ENCODE results near the gene SUGP1. TPM values are rescaled to one million over a fixed set of nuclear protein-coding genes. Genes with fewer than 3 reads are reported as not detected.

Gene SUGP1
- total RNA-seq, 1 donor from 2014 or later, result 73.2 TPM

- Mint-ChIP-seq H3K4me1 (ENCODE audit: unreplicated experiment) (peaks cover 22% of the 10 kb centered on the region), H3K27ac (ENCODE audit: unreplicated experiment) (no peak overlapping the region), H3K9me3 (ENCODE audit: unreplicated experiment) (no peaks in the 10 kb centered on the region), H3K27me3 (ENCODE audit: unreplicated experiment) (peaks cover 7% of the 10 kb centered on the region), H3K4me3 (ENCODE audit: unreplicated experiment) (no peak overlapping the region), H3K36me3 (ENCODE audit: low read depth, unreplicated experiment) (peaks cover 26% of the 10 kb centered on the region)
- TF ChIP-seq, protein P1, sequence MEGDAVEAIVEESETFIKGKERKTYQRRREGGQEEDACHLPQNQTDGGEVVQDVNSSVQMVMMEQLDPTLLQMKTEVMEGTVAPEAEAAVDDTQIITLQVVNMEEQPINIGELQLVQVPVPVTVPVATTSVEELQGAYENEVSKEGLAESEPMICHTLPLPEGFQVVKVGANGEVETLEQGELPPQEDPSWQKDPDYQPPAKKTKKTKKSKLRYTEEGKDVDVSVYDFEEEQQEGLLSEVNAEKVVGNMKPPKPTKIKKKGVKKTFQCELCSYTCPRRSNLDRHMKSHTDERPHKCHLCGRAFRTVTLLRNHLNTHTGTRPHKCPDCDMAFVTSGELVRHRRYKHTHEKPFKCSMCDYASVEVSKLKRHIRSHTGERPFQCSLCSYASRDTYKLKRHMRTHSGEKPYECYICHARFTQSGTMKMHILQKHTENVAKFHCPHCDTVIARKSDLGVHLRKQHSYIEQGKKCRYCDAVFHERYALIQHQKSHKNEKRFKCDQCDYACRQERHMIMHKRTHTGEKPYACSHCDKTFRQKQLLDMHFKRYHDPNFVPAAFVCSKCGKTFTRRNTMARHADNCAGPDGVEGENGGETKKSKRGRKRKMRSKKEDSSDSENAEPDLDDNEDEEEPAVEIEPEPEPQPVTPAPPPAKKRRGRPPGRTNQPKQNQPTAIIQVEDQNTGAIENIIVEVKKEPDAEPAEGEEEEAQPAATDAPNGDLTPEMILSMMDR (IDR thresholded peaks at IDR 0.05; ENCODE audit: unreplicated experiment), result no peak
- DNase-seq (ENCODE audit: low spot score), result no peak
Observed at GRCh38 chr19:19304186-19304965, 15.9 kb downstream of the SUGP1 start.

DNA sequence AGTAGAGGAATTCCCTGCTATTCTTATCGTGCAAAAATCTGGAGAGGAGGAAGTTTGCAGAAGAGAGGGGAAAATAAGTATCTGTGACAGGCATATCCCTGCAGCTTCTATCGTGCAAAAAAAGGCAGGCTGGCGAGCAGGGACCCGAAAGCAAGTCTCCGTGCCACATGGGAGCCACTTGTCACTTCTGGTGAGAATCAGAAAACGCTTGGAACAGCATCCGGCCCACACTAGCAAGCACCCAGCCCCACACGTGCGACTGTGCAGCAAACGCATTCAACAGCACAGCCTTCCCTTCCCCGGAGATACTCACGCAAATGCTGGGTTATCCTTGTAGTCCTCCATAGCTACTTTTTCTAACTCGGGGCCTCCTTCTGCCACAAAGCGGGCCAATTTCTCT is 16.9 kb downstream of the SUGP1 start:
- Mint-ChIP-seq H3K4me3 (ENCODE audit: unreplicated experiment) (peak overlapping the region; percentile 37), H3K9me3 (ENCODE audit: unreplicated experiment) (no peaks in the 10 kb centered on the region), H3K27ac (ENCODE audit: unreplicated experiment) (peak overlapping the region; percentile 77), H3K4me1 (ENCODE audit: unreplicated experiment) (peaks cover 22% of the 10 kb centered on the region), H3K36me3 (ENCODE audit: low read depth, unreplicated experiment) (peaks cover 26% of the 10 kb centered on the region), H3K27me3 (ENCODE audit: unreplicated experiment) (peaks cover 7% of the 10 kb centered on the region)
- peak; percentile 24 for DNase-seq (ENCODE audit: low spot score)
- TF ChIP-seq, protein P1 (IDR thresholded peaks at IDR 0.05; ENCODE audit: unreplicated experiment), result no peak

DNA sequence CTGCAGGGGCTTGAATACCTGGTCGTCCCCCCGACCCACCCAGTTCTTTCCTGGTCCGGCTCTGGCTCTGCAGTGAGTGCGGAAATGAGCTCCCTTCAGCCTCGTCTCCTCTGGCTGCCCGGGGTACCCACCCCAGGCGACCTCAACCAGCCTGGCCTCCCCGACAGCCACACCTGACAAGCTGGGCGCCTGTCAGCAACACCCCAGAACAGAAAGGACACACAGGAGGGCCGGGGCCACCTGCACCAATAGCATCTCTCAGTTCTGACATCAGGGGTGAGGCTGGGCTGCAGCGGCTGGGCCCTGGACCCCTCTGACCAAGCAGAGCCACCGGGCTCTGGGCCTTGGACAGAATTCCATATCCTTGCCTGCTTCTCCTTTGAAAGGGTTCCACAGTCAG is 19.7 kb downstream of the SUGP1 start:
- Mint-ChIP-seq H3K27me3 (ENCODE audit: unreplicated experiment) (peaks cover 7% of the 10 kb centered on the region), H3K36me3 (ENCODE audit: low read depth, unreplicated experiment) (peaks cover 30% of the 10 kb centered on the region), H3K4me1 (ENCODE audit: unreplicated experiment) (peaks cover 18% of the 10 kb centered on the region), H3K4me3 (ENCODE audit: unreplicated experiment) (no peak overlapping the region), H3K9me3 (ENCODE audit: unreplicated experiment) (no peaks in the 10 kb centered on the region), H3K27ac (ENCODE audit: unreplicated experiment) (no peak overlapping the region)
- TF ChIP-seq, protein P1 (IDR thresholded peaks at IDR 0.05; ENCODE audit: unreplicated experiment), result no peak
- no peak for DNase-seq (ENCODE audit: low spot score)

DNA sequence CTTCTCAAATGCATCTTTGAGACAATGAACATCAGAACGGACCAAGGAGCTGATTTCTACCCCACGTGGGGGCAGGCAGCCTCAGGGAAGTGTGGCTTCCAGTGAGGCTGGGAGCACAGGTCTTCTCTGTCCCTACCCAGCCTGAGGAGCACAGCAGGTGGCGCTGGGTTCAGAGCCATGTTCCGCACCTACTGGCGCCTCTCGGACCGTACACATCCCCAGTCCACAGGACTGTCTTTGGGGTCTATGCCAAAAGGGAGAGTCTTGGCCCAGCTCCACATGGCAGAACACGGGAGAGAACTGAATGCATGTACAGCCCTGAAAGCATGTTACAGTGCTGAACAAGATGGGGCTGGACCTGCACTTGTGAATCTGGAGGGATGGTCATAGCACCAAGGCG is 22.6 kb downstream of the SUGP1 start:
- no peak overlapping the region for H3K27ac Mint-ChIP-seq (ENCODE audit: unreplicated experiment)

More for the DNA sequence above, 22.6 kb downstream of the SUGP1 start:
- peaks cover 3% of the 10 kb centered on the region for H3K4me1 Mint-ChIP-seq (ENCODE audit: unreplicated experiment)
- peaks cover 1% of the 10 kb centered on the region for H3K27me3 Mint-ChIP-seq (ENCODE audit: unreplicated experiment)
- DNase-seq (ENCODE audit: low spot score), result no peak
- H3K4me3 Mint-ChIP-seq (ENCODE audit: unreplicated experiment), result no peak overlapping the region
- TF ChIP-seq, protein P1 (IDR thresholded peaks at IDR 0.05; ENCODE audit: unreplicated experiment), result no peak
- H3K9me3 Mint-ChIP-seq (ENCODE audit: unreplicated experiment), result no peaks in the 10 kb centered on the region
- peaks cover 32% of the 10 kb centered on the region for H3K36me3 Mint-ChIP-seq (ENCODE audit: low read depth, unreplicated experiment)

Measured in endothelial cell (in vitro differentiated cells).